ENCODE results near the gene OR52E2. TPM values are rescaled to one million over a fixed set of nuclear protein-coding genes. Genes with fewer than 3 reads are reported as not detected.

The OR52E2 gene
- not detected in 2 replicates for total RNA-seq

GRCh38 chr11:5059391-5059790 is at the start of gene OR52E2:
TSS of gene OR52E2 (minus strand) at chr11:5059627. CDS start at chr11:5059627, 0 bp downstream.

GRCh38 chr11:5069272-5069671 is 9.8 kb upstream of the OR52E2 start, which contains the start of gene OR52E1:
TSS of gene OR52E1 (plus strand) at chr11:5069572.

GRCh38 chr11:5046226-5046625 is 13.2 kb downstream of the OR52E2 start, which contains the start of gene OR52J3:
TSS of gene OR52J3 (plus strand) at chr11:5046526. CDS start at chr11:5046526, 0 bp downstream.

Other genes starting within 250 kb of the OR52E2 start
- gene OR51F2, start 238.3 kb downstream of the OR52E2 start, total RNA-seq = not detected in 2 replicates
- not detected in 2 replicates for gene OR51S1, start 210.4 kb downstream of the OR52E2 start, total RNA-seq
- gene OR51T1, start 177.7 kb downstream of the OR52E2 start, total RNA-seq = not detected in 2 replicates
- gene OR51A7, start 155.8 kb downstream of the OR52E2 start, total RNA-seq = not detected in 2 replicates
- gene OR51G2, start 140.3 kb downstream of the OR52E2 start, total RNA-seq = not detected in 2 replicates
- gene OR51G1, start 135.3 kb downstream of the OR52E2 start, total RNA-seq = not detected in 2 replicates
- not detected in 2 replicates for gene OR51A4, start 112.0 kb downstream of the OR52E2 start, total RNA-seq
- gene OR51A2, start 103.9 kb downstream of the OR52E2 start, total RNA-seq = not detected in 2 replicates
- gene OR51L1, start 64.8 kb downstream of the OR52E2 start, total RNA-seq = not detected in 2 replicates
- not detected in 2 replicates for gene OR52J3, start 13.1 kb downstream of the OR52E2 start, total RNA-seq
- not detected in 2 replicates for gene OR52E1, start 9.9 kb upstream of the OR52E2 start, total RNA-seq
- not detected in 2 replicates for gene OR52A5, start 78.7 kb upstream of the OR52E2 start, total RNA-seq
- not detected in 2 replicates for gene OR52A1, start 95.1 kb upstream of the OR52E2 start, total RNA-seq
- not detected in 2 replicates for gene OR51V1, start 141.1 kb upstream of the OR52E2 start, total RNA-seq
- not detected in 2 replicates for gene HBB, start 167.4 kb upstream of the OR52E2 start, total RNA-seq
- gene HBD, start 174.9 kb upstream of the OR52E2 start, total RNA-seq = not detected in 2 replicates
- gene HBG1, start 190.2 kb upstream of the OR52E2 start, total RNA-seq = not detected in 2 replicates
- gene HBG2, start 195.2 kb upstream of the OR52E2 start, total RNA-seq = not detected in 2 replicates
- not detected in 2 replicates for gene HBE1, start 210.3 kb upstream of the OR52E2 start, total RNA-seq
- not detected in 2 replicates for gene OR51B4, start 242.3 kb upstream of the OR52E2 start, total RNA-seq

Data from subcutaneous preadipocyte (primary cell).